A375 (cell line): ENCODE results near the gene SLC35F4. TPM values are rescaled to one million over a fixed set of nuclear protein-coding genes. Genes with fewer than 3 reads are reported as not detected.

Experiments used
- total RNA-seq: library from RNA; depleted of rRNA; stranded (reverse); fragments of >200 nt; shearing (Covaris generic); gene quantifications from 2 replicates; pipeline ENCODE4 v1.2.3, GENCODE V29; 2014; rRNA removed

SLC35F4 gene
- not detected in 2 replicates for total RNA-seq

DNA sequence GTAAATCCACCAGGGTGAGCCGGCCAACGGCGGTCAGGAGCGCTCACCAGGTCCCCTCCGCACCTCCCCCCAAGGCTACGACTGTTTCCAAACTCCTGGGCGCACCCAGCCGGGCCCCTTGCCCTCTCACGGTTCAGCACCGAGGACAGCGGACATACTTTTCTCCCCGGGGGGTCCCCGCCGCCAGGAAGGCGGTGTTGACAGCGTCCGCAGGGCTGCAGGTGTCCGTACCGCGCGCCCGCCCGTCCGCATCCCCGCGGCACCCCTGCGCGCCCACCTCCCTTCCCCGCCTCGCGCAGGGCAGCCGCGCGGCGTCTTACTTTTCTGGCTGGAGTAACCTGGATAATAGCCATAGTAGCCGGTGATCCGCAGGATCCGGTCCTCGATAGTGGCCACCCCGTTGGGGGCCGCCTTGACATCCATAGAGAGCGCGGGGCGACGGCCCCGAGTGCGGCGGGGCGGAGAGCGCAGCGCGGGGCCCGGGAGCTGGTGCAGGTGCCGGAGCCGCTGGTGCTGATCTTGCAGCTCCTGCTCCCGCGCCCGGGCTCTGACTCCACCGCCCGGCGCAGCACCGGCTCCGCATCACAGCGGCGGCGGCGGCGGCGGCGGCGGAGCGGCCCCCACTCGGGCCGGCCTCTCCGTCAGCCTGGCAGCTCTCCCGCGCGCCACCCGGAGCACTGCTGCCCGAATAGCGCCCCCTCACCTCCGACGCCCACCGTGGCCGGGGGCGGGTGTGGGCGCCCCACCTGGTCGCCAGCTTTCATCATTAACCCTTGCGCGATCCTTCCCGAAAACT, at the start of gene SLC35F4:
Gene SLC35F4 (minus strand): TSS at position 690 of the 796 bp plus-strand sequence.

